H1 (cell line): ENCODE results near the gene UTS2B. TPM values are rescaled to one million over a fixed set of nuclear protein-coding genes. Genes with fewer than 3 reads are reported as not detected.

ENCODE experiments used
- CTCF ChIA-PET: fragments of 300-600 bp; sonication (Branson Sonifier 250); formaldehyde crosslinking; loops from one replicate; lab custom pipeline; 2021; ENCODE audit not compliant: partially characterized antibody; lab: Charles Lee
- POLR2A ChIA-PET: fragments of 300-600 bp; sonication (Branson Sonifier 250); formaldehyde crosslinking; loops from one replicate; lab custom pipeline; 2021; ENCODE audit warnings: inconsistent platforms; ENCODE audit not compliant: partially characterized antibody; lab: Charles Lee
- DNase-seq, 2 experiments: peaks; one replicate each; pipeline versions ENCODE4 v3.0.0 to v3.0.0-alpha.2; 2010 to 2022; ENCODE audit warnings: low spot score in 2 of 2, low read depth in 1 of 2, mixed read lengths in 1 of 2
- FAIRE-seq: peaks from 2 replicates; lab custom pipeline; 2011; peaks lifted over from hg19 to GRCh38; lab: Jason Lieb, UNC
- H2AFZ ChIP-seq: 2 replicates; pipeline ENCODE4 v1.8.1; 2012; ENCODE audit warnings: low read length, inconsistent platforms
- H2AK5ac ChIP-seq: 2 replicates; pipeline ENCODE4 v1.6.1; 2013; ENCODE audit warnings: low read depth, low read length
- H2BK120ac ChIP-seq: replicated peaks from 2 replicates; pipeline ENCODE3; 2013; ENCODE audit warnings: low read depth, low read length, inconsistent platforms
- H2BK12ac ChIP-seq: 2 replicates; pipeline ENCODE4 v1.6.1; 2013; ENCODE audit warnings: low read depth, low read length
- H2BK15ac ChIP-seq: 2 replicates; pipeline ENCODE4 v1.6.1; 2013; ENCODE audit warnings: low read length
- H2BK20ac ChIP-seq: 2 replicates; pipeline ENCODE4 v1.6.1; 2013; ENCODE audit warnings: low read length
- H2BK5ac ChIP-seq: 2 replicates; pipeline ENCODE4 v1.6.1; 2013; ENCODE audit warnings: low read depth, low read length
- H3K14ac ChIP-seq: 2 replicates; pipeline ENCODE4 v1.6.1; 2013; ENCODE audit warnings: inconsistent platforms; ENCODE audit not compliant: insufficient read length
- H3K18ac ChIP-seq: 2 replicates; pipeline ENCODE4 v1.6.1; 2013; ENCODE audit warnings: low read length; ENCODE audit errors: extremely low read depth
- H3K23ac ChIP-seq: 2 replicates; pipeline ENCODE4 v1.6.1; 2013; ENCODE audit warnings: inconsistent platforms; ENCODE audit not compliant: insufficient read length
- H3K23me2 ChIP-seq: 2 replicates; pipeline ENCODE4 v1.6.1; 2013; ENCODE audit warnings: low read depth, low read length
- H3K27ac ChIP-seq: 2 replicates; pipeline ENCODE4 v1.6.1; 2011; ENCODE audit warnings: low read depth, low read length, inconsistent platforms
- H3K27me3 ChIP-seq, 4 experiments: replicated peaks in 1 of 4; 1 replicate in 1 of 4; 2 replicates in 3 of 4; pipeline versions ENCODE4 v1.6.1 to v1.8.1; 2011 to 2013; ENCODE audit warnings: low read length in 3 of 4, mild to moderate bottlenecking in 3 of 4, inconsistent platforms in 2 of 4, mixed read lengths in 2 of 4, moderate library complexity in 1 of 4; ENCODE audit not compliant: control insufficient read depth in 3 of 4, insufficient read depth in 3 of 4; ENCODE audit errors: extremely low read depth in 1 of 4
- H3K36me3 ChIP-seq, 4 experiments: 2 replicates each; pipeline versions ENCODE4 v1.6.1 to v1.8.1; 2011 to 2013; ENCODE audit warnings: mild to moderate bottlenecking in 4 of 4, low read length in 3 of 4, moderate library complexity in 2 of 4, control low read depth in 1 of 4, inconsistent platforms in 1 of 4; ENCODE audit not compliant: insufficient read depth in 4 of 4, control insufficient read depth in 2 of 4
- H3K4ac ChIP-seq: replicated peaks from 2 replicates; pipeline ENCODE3; 2013; ENCODE audit warnings: low read length, low read depth, mixed read lengths, inconsistent platforms; ENCODE audit not compliant: insufficient read length
- H3K4me1 ChIP-seq, 4 experiments: replicated peaks in 1 of 4; 1 replicate in 1 of 4; 2 replicates in 3 of 4; pipeline versions ENCODE4 v1.6.1 to v1.8.1; 2011 to 2013; ENCODE audit warnings: low read length in 3 of 4, inconsistent platforms in 2 of 4, mixed read lengths in 1 of 4; ENCODE audit not compliant: insufficient read depth in 4 of 4, control insufficient read depth in 3 of 4
- H3K4me2 ChIP-seq, 2 experiments: 2 replicates each; pipeline versions ENCODE4 v1.6.1 to v1.8.1; 2011 to 2013; ENCODE audit warnings: low read depth in 2 of 2, low read length in 2 of 2, control low read depth in 1 of 2, inconsistent platforms in 1 of 2, mild to moderate bottlenecking in 1 of 2; ENCODE audit not compliant: insufficient read depth in 1 of 2
- H3K4me3 ChIP-seq, 4 experiments: fragments of 200-600, 300-600 bp in 1 of 4; sonication (generic), shearing (Covaris generic), sonication (Bioruptor Twin) in 1 of 4; 2 replicates each; pipeline versions ENCODE4 v1.5.1 to v1.8.1; 2011 to 2016; ENCODE audit warnings: low read length in 4 of 4, low read depth in 3 of 4, control low read depth in 2 of 4, inconsistent platforms in 2 of 4, mild to moderate bottlenecking in 2 of 4, mixed read lengths in 1 of 4, moderate library complexity in 1 of 4; ENCODE audit not compliant: insufficient read depth in 2 of 4; ENCODE audit errors: extremely low read depth in 1 of 4
- H3K56ac ChIP-seq: replicated peaks from 2 replicates; pipeline ENCODE3; 2013; ENCODE audit warnings: low read depth, mild to moderate bottlenecking, mixed read lengths, low read length, inconsistent platforms; ENCODE audit not compliant: insufficient read length
- H3K79me1 ChIP-seq: 2 replicates; pipeline ENCODE4 v1.6.1; 2013; ENCODE audit warnings: low read depth, low read length, control low read depth
- H3K79me2 ChIP-seq, 2 experiments: 2 replicates each; pipeline versions ENCODE4 v1.6.1 to v1.8.1; 2012 to 2013; ENCODE audit warnings: low read length in 2 of 2, mild to moderate bottlenecking in 2 of 2, inconsistent platforms in 1 of 2; ENCODE audit not compliant: insufficient read depth in 2 of 2, control insufficient read depth in 1 of 2
- H3K9ac ChIP-seq, 4 experiments: replicated peaks in 1 of 4; 1 replicate in 1 of 4; 2 replicates in 3 of 4; pipeline versions ENCODE4 v1.6.1 to v1.8.1; 2011 to 2013; ENCODE audit warnings: low read depth in 3 of 4, low read length in 3 of 4, control low read depth in 2 of 4, mild to moderate bottlenecking in 2 of 4, moderate library complexity in 2 of 4, inconsistent platforms in 1 of 4; ENCODE audit errors: extremely low read depth in 1 of 4
- H3K9me3 ChIP-seq, 2 experiments: 2 replicates each; pipeline versions ENCODE4 v1.6.1 to v1.8.1; 2012 to 2013; ENCODE audit warnings: mild to moderate bottlenecking in 2 of 2, moderate library complexity in 2 of 2, control low read depth in 1 of 2, inconsistent platforms in 1 of 2, low read depth in 1 of 2, low read length in 1 of 2, mixed read lengths in 1 of 2; ENCODE audit not compliant: insufficient read depth in 2 of 2
- H4K20me1 ChIP-seq, 2 experiments: replicated peaks in 1 of 2; 2 replicates each; pipeline versions ENCODE3 to v1.8.1; 2011 to 2013; ENCODE audit warnings: inconsistent platforms in 2 of 2, low read length in 2 of 2, mild to moderate bottlenecking in 1 of 2; ENCODE audit not compliant: insufficient read depth in 2 of 2, control insufficient read depth in 1 of 2
- H4K5ac ChIP-seq: 2 replicates; pipeline ENCODE4 v1.6.1; 2013; ENCODE audit warnings: low read length, low read depth, mixed read lengths, inconsistent platforms; ENCODE audit not compliant: insufficient read length
- H4K8ac ChIP-seq: 2 replicates; pipeline ENCODE4 v1.8.0; 2013; ENCODE audit warnings: mild to moderate bottlenecking, moderate library complexity, low read length, inconsistent platforms; ENCODE audit not compliant: insufficient read depth; ENCODE audit errors: extremely low read depth
- H4K91ac ChIP-seq: replicated peaks from 2 replicates; pipeline ENCODE3; 2013; ENCODE audit warnings: low read length, mixed read lengths, inconsistent platforms; ENCODE audit not compliant: insufficient read length
- CHD1 ChIP-seq: IDR thresholded peaks from 2 replicates; pipeline ENCODE4 v1.6.1; 2012; ENCODE audit warnings: low read depth, low read length, improper control_type of control experiment
- CHD2 ChIP-seq: IDR thresholded peaks from 2 replicates; pipeline ENCODE4 v1.6.1; 2012; ENCODE audit warnings: low read length, improper control_type of control experiment
- KDM5A ChIP-seq: fragments of 200-600 bp; IDR thresholded peaks from 2 replicates; pipeline ENCODE4 v1.7.1; 2012; ENCODE audit warnings: mild to moderate bottlenecking, low read length, inconsistent platforms, mixed read lengths
- NANOG ChIP-seq: IDR thresholded peaks from 2 replicates; pipeline ENCODE4 v1.6.1; 2011; ENCODE audit warnings: low read length, low read depth, mild to moderate bottlenecking, inconsistent platforms; ENCODE audit not compliant: insufficient read depth, poor library complexity, severe bottlenecking
- POLR2AphosphoS5 ChIP-seq: IDR thresholded peaks from 2 replicates; pipeline ENCODE4 v1.6.1; 2011; ENCODE audit warnings: low read depth, low read length
- RBBP5 ChIP-seq: IDR thresholded peaks from 2 replicates; pipeline ENCODE4 v1.7.1; 2012; ENCODE audit warnings: low read depth, mild to moderate bottlenecking, inconsistent platforms, low read length, moderate library complexity, borderline replicate concordance
- SP2 ChIP-seq: IDR thresholded peaks from 2 replicates; pipeline ENCODE4 v1.6.1; 2012; ENCODE audit warnings: mild to moderate bottlenecking, low read length, inconsistent platforms
- SRF ChIP-seq: IDR thresholded peaks from 2 replicates; pipeline ENCODE4 v1.6.1; 2011; ENCODE audit warnings: mild to moderate bottlenecking, low read depth, low read length, moderate library complexity
- SUZ12 ChIP-seq: fragments of 200-600 bp; sonication (generic); IDR thresholded peaks from 2 replicates; pipeline ENCODE4 v1.6.1; 2012; ENCODE audit warnings: mild to moderate bottlenecking, inconsistent platforms, low read length, moderate library complexity, mixed read lengths
- WGBS, 2 experiments: shearing (Covaris generic) in 1 of 2; methylation state at CpG; one replicate each; pipeline versions ENCODE4 v1.1.6 to v1.1.7; 2013 to 2015; ENCODE audit warnings: low lambda C conversion rate in 2 of 2, mixed read lengths in 2 of 2, inconsistent platforms in 1 of 2, low coverage in 1 of 2, missing lambda C conversion rate in 1 of 2; ENCODE audit not compliant: insufficient replicate concordance in 2 of 2, insufficient coverage in 1 of 2, insufficient read length in 1 of 2; ENCODE audit errors: extremely low coverage in 1 of 2, missing lambda C conversion rate in 1 of 2; 5-methylcytosine and 5-hydroxymethylcytosine counted together
- polyA plus RNA-seq, 7 experiments: library from polyadenylated mRNA; depleted of rRNA in 3 of 7; stranded (reverse) in 5 of 7; unstranded in 2 of 7; fragments of >200 nt in 5 of 7; fragments of 200-250 nt in 2 of 7; gene quantifications; 1 replicate in 5 of 7; 2 replicates in 1 of 7; 4 replicates in 1 of 7; pipeline versions ENCODE4 v1.2.1 to v1.2.3, GENCODE V29; 2011 to 2013; ENCODE audit warnings: missing spikeins in 2 of 7, mixed read lengths in 2 of 7
- total RNA-seq: library from RNA; stranded (reverse); fragmentation: NEBNext Ultra II Directional; extraction: Animal tissue kit (Norgen Biotek cat#: 25700); gene quantifications from 2 replicates; pipeline ENCODE4 v1.2.1, GENCODE V29; 2021

Gene UTS2B
- total and polyA plus RNA-seq, 2 of the 8 experiments (the other 6 are each of a cell fraction or from before 2014, with no cell fraction given): not detected

GRCh38 chr3:191334346-191334893 lies 4.1 kb upstream of the UTS2B start:
- H2AFZ ChIP-seq: no peak overlapping the region

More at GRCh38 chr3:191334346-191334893, 4.1 kb upstream of the UTS2B start:
- TF ChIP-seq SP2: no peak
- TF ChIP-seq CHD1: no peak
- TF ChIP-seq KDM5A: no peak
- TF ChIP-seq SUZ12: no peak
- no peak for TF ChIP-seq RBBP5
- TF ChIP-seq SRF: no peak
- TF ChIP-seq NANOG: no peak
- no peak for TF ChIP-seq POLR2AphosphoS5
- no peak for TF ChIP-seq CHD2
- ChIA-PET CTCF (no interaction called here), POLR2A (no interaction called here)
- Histone ChIP-seq H3K56ac (no peak overlapping the region), H3K14ac (no peak overlapping the region), H3K4ac (no peak overlapping the region), H3K23me2 (peaks cover 5% of the 10 kb centered on the region; the same call in 1 of the 2 replicates), H2BK5ac (no peak overlapping the region), H3K27ac (no peak overlapping the region), H3K9me3 (no peaks in the 10 kb centered on the region), H2AK5ac (no peak overlapping the region), H3K23ac (no peak overlapping the region), H4K5ac (no peak overlapping the region), H3K4me3 (no peak overlapping the region), H2BK20ac (no peak overlapping the region), H3K4me2 (no peak overlapping the region), H3K27me3 (no peaks in the 10 kb centered on the region), H3K36me3 (no peaks in the 10 kb centered on the region), H3K18ac (no peak overlapping the region), H2BK12ac (no peak overlapping the region), H4K91ac (no peak overlapping the region), H3K9ac (no peak overlapping the region), H3K4me1 (peaks cover 0 to 6% (median 2%) of the 10 kb centered on the region in 4 experiments; a peak in 3 of 7 replicates), H3K79me1 (no peaks in the 10 kb centered on the region), H4K20me1 (no peaks in the 10 kb centered on the region), H2BK15ac (no peak overlapping the region), H2BK120ac (no peak overlapping the region), H3K79me2 (peaks cover 0 to 52% of the 10 kb centered on the region in 2 experiments; a peak in 2 of 4 replicates), H4K8ac (no peak overlapping the region)
- WGBS, 2 experiments: 93% methylated on average over 4 of the region's 4 CpGs; no CpG with 5 or more reads in 1 of the 2 experiments
- FAIRE-seq: no peak
- DNase-seq: no peak
